Ishikawa (cell line): ENCODE results near the gene RSAD1.
A peak's percentile ranks its signal among the peaks of the same experiment; 100 is the strongest.

Source experiments
- CEBPB ChIP-seq: IDR thresholded peaks from 2 replicates; pipeline ENCODE4 v1.6.1; 2012
- CREB1 ChIP-seq: IDR thresholded peaks from 2 replicates; pipeline ENCODE4 v1.6.1; 2012; ENCODE audit warnings: low read depth
- EGR1 ChIP-seq: IDR thresholded peaks from 2 replicates; pipeline ENCODE4 v1.6.1; 2012
- EP300 ChIP-seq: IDR thresholded peaks from 2 replicates; pipeline ENCODE4 v1.6.1; 2012; ENCODE audit warnings: borderline replicate concordance
- FOXM1 ChIP-seq: IDR thresholded peaks from 2 replicates; pipeline ENCODE4 v1.6.1; 2012; ENCODE audit warnings: low read depth, borderline replicate concordance
- NFIC ChIP-seq: IDR thresholded peaks from 2 replicates; pipeline ENCODE4 v1.6.1; 2012
- RAD21 ChIP-seq: IDR thresholded peaks from 2 replicates; pipeline ENCODE4 v1.6.1; 2012; ENCODE audit warnings: low read depth
- TAF1 ChIP-seq: IDR thresholded peaks from 2 replicates; pipeline ENCODE4 v1.6.1; 2012; ENCODE audit warnings: low read depth, mild to moderate bottlenecking
- TCF12 ChIP-seq: IDR thresholded peaks from 2 replicates; pipeline ENCODE4 v1.6.1; 2012; ENCODE audit warnings: low read depth
- TEAD4 ChIP-seq: IDR thresholded peaks from 2 replicates; pipeline ENCODE4 v1.6.1; 2012
- YY1 ChIP-seq: IDR thresholded peaks from 2 replicates; pipeline ENCODE4 v1.6.1; 2012; ENCODE audit warnings: low read depth
- ZBTB7A ChIP-seq: IDR thresholded peaks from 2 replicates; pipeline ENCODE4 v1.6.1; 2012; ENCODE audit warnings: low read depth
- TF ChIP-seq, protein P1 (sequence below): IDR thresholded peaks from 2 replicates; pipeline ENCODE4 v1.6.1; 2012; ENCODE audit warnings: low read depth, mild to moderate bottlenecking
- TF ChIP-seq, protein P2 (sequence below): IDR thresholded peaks from 2 replicates; pipeline ENCODE4 v1.6.1; 2012
- TF ChIP-seq, protein P3 (sequence below): IDR thresholded peaks from 2 replicates; pipeline ENCODE4 v1.6.1; 2012

RSAD1 gene

DNA sequence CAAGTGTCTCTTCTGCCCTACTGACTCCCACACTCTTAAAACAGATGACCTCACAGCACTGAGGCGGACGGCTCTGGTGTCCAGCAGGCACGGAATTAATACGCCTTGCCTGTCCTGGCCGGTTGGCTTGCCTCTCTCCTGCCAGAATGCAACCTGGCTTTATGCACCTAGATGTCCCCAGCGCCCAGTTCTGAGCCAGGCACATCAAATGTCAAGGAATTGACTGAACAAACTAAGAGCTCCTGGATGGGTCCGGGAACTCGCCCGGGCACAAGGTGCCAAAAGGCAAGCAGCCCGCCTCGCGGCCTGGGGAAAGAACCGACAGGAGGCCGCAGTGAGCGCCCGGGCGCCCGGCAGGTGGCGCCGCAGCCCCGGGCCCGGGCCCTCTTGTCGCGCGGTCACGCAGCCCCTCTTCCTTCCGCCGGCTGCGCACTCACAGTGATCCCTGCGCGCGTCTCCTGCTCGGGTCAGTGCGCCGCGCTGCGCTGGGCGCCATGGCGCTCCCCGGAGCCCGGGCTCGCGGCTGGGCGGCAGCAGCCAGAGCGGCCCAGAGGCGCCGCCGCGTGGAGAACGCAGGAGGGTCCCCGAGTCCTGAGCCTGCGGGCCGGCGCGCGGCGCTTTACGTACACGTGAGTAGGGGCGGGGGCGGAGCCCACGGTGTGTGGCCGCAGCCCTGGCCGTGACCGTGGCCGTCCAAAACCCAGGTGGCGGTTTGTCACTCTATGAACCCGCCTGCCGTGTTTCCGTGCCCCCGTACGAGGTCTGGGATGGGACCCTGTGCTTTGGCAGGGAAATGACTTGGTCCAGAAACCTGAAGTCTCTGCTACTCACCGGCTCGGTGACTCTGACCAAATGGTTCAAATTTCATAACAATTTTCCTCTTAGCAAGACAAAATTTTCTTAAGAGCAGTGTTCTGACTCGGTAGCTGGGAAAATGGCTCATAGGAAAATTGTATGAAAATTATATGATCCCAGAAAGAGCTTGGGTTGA lies at the start of gene RSAD1:
Gene RSAD1 (plus strand): TSS at position 470 of the 991 bp plus-strand sequence. CDS start 25 bp downstream, at position 495.
- TF ChIP-seq, protein P1, sequence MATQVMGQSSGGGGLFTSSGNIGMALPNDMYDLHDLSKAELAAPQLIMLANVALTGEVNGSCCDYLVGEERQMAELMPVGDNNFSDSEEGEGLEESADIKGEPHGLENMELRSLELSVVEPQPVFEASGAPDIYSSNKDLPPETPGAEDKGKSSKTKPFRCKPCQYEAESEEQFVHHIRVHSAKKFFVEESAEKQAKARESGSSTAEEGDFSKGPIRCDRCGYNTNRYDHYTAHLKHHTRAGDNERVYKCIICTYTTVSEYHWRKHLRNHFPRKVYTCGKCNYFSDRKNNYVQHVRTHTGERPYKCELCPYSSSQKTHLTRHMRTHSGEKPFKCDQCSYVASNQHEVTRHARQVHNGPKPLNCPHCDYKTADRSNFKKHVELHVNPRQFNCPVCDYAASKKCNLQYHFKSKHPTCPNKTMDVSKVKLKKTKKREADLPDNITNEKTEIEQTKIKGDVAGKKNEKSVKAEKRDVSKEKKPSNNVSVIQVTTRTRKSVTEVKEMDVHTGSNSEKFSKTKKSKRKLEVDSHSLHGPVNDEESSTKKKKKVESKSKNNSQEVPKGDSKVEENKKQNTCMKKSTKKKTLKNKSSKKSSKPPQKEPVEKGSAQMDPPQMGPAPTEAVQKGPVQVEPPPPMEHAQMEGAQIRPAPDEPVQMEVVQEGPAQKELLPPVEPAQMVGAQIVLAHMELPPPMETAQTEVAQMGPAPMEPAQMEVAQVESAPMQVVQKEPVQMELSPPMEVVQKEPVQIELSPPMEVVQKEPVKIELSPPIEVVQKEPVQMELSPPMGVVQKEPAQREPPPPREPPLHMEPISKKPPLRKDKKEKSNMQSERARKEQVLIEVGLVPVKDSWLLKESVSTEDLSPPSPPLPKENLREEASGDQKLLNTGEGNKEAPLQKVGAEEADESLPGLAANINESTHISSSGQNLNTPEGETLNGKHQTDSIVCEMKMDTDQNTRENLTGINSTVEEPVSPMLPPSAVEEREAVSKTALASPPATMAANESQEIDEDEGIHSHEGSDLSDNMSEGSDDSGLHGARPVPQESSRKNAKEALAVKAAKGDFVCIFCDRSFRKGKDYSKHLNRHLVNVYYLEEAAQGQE: peak; percentile 15; the same call in 1 of the 2 replicates
- TF ChIP-seq CEBPB: no peak
- peak; percentile 72; the same call in 1 of the 2 replicates for TF ChIP-seq ZBTB7A
- TF ChIP-seq, protein P2, sequence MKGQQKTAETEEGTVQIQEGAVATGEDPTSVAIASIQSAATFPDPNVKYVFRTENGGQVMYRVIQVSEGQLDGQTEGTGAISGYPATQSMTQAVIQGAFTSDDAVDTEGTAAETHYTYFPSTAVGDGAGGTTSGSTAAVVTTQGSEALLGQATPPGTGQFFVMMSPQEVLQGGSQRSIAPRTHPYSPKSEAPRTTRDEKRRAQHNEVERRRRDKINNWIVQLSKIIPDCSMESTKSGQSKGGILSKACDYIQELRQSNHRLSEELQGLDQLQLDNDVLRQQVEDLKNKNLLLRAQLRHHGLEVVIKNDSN: peak; percentile 48
- TF ChIP-seq NFIC: 0 out of 2 replicates have a peak, but pooled peaks have one; percentile 28
- TF ChIP-seq EP300: no peak
- TF ChIP-seq, protein P3, sequence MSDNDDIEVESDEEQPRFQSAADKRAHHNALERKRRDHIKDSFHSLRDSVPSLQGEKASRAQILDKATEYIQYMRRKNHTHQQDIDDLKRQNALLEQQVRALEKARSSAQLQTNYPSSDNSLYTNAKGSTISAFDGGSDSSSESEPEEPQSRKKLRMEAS: peak; percentile 91
- TF ChIP-seq CREB1: 0 out of 2 replicates have a peak, but pooled peaks have one; percentile 14
- TF ChIP-seq EGR1: no peak
- TF ChIP-seq YY1: peak; percentile 87
- peak; percentile 26; the same call in 1 of the 2 replicates for TF ChIP-seq TCF12
- no peak for TF ChIP-seq FOXM1
- TF ChIP-seq TAF1: peak; percentile 66; the same call in 1 of the 2 replicates
- peak; percentile 34; the same call in 1 of the 2 replicates for TF ChIP-seq TEAD4
- peak; percentile 58; the same call in 1 of the 2 replicates for TF ChIP-seq RAD21

DNA sequence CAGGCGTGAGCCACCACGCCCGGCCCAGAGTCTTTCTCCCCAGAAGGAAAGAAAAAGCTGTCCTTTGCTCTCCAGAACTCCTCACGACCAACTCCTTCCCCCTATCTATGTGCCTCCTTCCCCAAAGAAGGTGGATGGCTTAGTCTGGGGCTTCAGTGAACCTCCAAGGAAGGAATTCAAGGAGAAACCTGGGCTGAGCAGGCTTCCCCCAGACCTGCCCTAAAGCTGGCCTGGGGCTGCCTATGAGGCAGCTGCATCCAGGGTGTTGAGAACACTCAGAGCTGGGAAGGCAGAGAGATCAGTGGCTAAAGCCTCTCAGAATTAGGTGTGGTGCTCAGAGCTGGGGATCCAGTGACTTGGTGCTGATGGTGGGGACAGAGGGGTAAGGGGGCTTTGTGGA lies 48.9 kb upstream of the RSAD1 start:
- TF ChIP-seq RAD21: no peak

DNA sequence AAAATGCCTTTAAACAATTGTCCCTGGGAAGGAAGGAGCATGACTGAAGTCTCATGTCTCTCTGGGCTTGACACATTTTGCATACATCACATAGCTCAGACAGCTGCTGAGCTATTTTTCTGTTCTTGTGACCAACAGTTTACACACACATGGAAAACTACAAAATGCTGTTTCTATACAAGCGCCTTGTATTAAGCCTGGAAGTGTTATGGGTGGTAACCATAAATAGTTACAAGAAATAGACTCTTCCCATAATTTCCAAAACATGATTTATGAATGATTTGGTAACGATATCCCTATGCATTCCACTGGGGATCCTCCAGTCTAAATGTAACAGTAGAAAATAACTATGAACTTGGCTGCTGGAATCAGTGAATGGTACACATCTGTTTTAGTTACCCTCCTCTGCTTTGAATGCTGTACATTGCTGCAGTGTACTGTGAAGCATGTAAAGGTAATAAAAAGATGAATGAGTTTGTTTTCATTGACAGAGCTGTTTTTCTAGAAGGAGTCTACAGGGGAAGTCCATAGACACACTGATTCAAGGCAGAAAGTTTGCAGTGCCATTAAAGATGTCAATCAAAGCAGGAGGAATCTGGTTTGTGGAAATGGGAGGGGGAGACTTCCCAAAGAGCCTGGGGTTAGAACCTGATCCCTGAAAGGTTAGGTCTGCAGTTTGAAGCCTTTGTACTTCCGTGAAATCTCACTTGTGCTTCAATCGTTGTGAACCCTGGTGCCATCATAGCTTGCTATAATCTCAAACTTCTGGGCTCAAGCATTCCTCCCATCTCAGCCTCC lies 47.6 kb upstream of the RSAD1 start:
- TF ChIP-seq CREB1: no peak
- no peak for TF ChIP-seq TEAD4
- TF ChIP-seq FOXM1: no peak
- TF ChIP-seq EP300: no peak
- no peak for TF ChIP-seq EGR1
- TF ChIP-seq, protein P2: no peak
- TF ChIP-seq, protein P3: no peak
- TF ChIP-seq RAD21: no peak
- no peak for TF ChIP-seq CEBPB
- TF ChIP-seq, protein P1: no peak
- no peak for TF ChIP-seq ZBTB7A
- no peak for TF ChIP-seq YY1
- no peak for TF ChIP-seq TCF12
- TF ChIP-seq TAF1: no peak
- TF ChIP-seq NFIC: no peak

DNA sequence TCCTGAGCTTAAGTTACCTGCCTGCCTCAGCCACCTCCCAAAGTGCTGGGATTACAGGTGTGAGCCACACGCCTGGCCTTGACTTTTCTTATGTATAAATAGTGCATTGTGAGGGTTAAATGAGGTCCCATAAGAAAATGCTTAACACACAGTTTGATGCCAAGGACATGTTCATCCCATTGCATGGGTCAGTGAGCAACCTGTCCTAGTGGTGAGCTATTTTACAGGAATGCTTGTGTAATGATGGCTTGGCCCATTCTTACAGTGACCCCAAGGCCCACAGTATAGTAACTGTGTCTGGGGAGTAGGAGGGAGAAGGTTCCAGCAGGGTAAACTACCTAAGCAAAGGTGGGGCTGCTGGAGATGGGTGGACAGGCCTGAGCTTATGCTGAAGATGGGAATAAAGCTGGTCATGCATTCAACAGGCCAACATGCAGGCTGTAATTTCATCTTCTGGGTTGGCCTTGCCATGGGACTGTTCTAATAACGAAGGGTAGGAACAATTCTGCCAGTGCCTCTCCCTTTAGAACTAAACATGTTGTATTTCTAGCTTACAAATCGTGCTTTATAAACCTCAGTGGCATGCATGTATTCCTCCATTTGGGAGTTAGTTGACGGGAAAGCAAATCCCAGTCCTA lies 46.4 kb upstream of the RSAD1 start:
- no peak for TF ChIP-seq ZBTB7A
- TF ChIP-seq YY1: no peak
- TF ChIP-seq RAD21: no peak
- no peak for TF ChIP-seq CEBPB
- TF ChIP-seq, protein P2: no peak
- TF ChIP-seq EGR1: no peak
- TF ChIP-seq TCF12: no peak
- no peak for TF ChIP-seq FOXM1
- TF ChIP-seq NFIC: no peak
- TF ChIP-seq, protein P1: no peak
- TF ChIP-seq, protein P3: no peak
- no peak for TF ChIP-seq CREB1
- TF ChIP-seq TAF1: no peak
